Measurements from ENCODE around the gene ACAN. TPM values are rescaled to one million over a fixed set of nuclear protein-coding genes. Genes with fewer than 3 reads are reported as not detected.

The ACAN gene
- total and polyA plus RNA-seq, 9 of the 15 experiments (the other 6 are each of a cell fraction or from before 2014, with no cell fraction given), result not detected

DNA sequence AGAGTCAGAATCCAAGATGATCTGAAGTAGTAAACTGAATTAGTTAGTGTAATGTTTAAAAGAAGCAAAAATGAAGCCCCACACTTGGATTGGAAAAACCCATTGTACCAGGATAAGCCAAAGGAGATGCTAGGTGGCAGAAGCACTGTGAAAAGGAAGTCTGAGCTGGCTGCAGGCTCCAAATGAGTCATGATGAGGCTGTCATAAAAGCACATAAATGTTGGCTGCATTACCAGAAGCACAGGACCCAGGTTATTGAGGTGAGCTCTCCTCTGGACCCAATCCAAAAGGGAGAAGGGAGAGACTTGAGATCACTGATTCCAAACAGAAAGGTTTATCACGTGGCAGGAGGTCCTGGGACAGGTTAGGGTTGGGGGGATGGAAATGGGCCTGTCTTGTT is 3.2 kb upstream of the ACAN start:
- Histone ChIP-seq H3K9me1 (ENCODE audit: control insufficient read depth, insufficient read depth, low read length) (no peaks in the 10 kb centered on the region), H3K4me1 (replicated peaks in 1 of 2; ENCODE audit: control insufficient read depth in 2 of 2, insufficient read depth in 2 of 2, low read length in 2 of 2) (peaks cover 0 to 9% of the 10 kb centered on the region in 2 experiments; a peak in 2 of 5 replicates), H3K27ac (ENCODE audit: extremely low read depth, low read depth, low read length) (no peak overlapping the region), H3K9me3 (replicated peaks; ENCODE audit: control insufficient read depth, insufficient read depth, low read depth, low read length) (no peaks in the 10 kb centered on the region), H4K20me1 (replicated peaks; ENCODE audit: control insufficient read depth, insufficient read depth, low read length) (no peaks in the 10 kb centered on the region), H3K4me2 (ENCODE audit: insufficient read depth, low read length) (no peak overlapping the region), H3K4me3 (no peak overlapping the region), H3K79me2 (ENCODE audit: control insufficient read depth, insufficient read depth, low read length) (no peaks in the 10 kb centered on the region), H3K27me3 (ENCODE audit: control insufficient read depth in 2 of 2, insufficient read depth in 2 of 2, low read length in 2 of 2) (peaks cover 46 to 79% of the 10 kb centered on the region in 2 experiments), H3K36me3 (ENCODE audit: control insufficient read depth, insufficient read depth, low read length) (no peaks in the 10 kb centered on the region), H2AFZ (ENCODE audit: low read depth, low read length) (no peak overlapping the region), H3K9ac (ENCODE audit: insufficient read depth in 1 of 2, low read depth in 2 of 2, low read length in 2 of 2) (no peak overlapping the region)
- WGBS (ENCODE audit: insufficient coverage, low coverage, missing lambda C conversion rate), result 0% methylated on average over 1 of the region's 1 CpG
- POLR2A ChIA-PET, result interaction anchor here (0.6 to 1.7 kb wide), 3 partner anchors 10 to 82 kb away, joined by 3 to 5 read pairs (median 3); no protein-coding TSS in a partner anchor
- in situ Hi-C loops (cut with MboI), result no loop called here
- DNase-seq (ENCODE audit: extremely low read depth in 1 of 4, low spot score in 3 of 4) (no peak), FAIRE-seq (no peak), ATAC-seq (no peak)
- BruUV-seq (replicated peaks), result no TSS peak
- no peak for TF ChIP-seq TEAD2 (tag; IDR thresholded peaks at IDR 0.05)
- no peak for TF ChIP-seq TAF15 (IDR thresholded peaks at IDR 0.05; ENCODE audit: low read depth, low read length)
- TF ChIP-seq LEF1 (IDR thresholded peaks at IDR 0.05), result no peak
- TF ChIP-seq PHF8 (IDR thresholded peaks at IDR 0.05; ENCODE audit: borderline replicate concordance, low read length), result no peak
- TF ChIP-seq, protein P1, sequence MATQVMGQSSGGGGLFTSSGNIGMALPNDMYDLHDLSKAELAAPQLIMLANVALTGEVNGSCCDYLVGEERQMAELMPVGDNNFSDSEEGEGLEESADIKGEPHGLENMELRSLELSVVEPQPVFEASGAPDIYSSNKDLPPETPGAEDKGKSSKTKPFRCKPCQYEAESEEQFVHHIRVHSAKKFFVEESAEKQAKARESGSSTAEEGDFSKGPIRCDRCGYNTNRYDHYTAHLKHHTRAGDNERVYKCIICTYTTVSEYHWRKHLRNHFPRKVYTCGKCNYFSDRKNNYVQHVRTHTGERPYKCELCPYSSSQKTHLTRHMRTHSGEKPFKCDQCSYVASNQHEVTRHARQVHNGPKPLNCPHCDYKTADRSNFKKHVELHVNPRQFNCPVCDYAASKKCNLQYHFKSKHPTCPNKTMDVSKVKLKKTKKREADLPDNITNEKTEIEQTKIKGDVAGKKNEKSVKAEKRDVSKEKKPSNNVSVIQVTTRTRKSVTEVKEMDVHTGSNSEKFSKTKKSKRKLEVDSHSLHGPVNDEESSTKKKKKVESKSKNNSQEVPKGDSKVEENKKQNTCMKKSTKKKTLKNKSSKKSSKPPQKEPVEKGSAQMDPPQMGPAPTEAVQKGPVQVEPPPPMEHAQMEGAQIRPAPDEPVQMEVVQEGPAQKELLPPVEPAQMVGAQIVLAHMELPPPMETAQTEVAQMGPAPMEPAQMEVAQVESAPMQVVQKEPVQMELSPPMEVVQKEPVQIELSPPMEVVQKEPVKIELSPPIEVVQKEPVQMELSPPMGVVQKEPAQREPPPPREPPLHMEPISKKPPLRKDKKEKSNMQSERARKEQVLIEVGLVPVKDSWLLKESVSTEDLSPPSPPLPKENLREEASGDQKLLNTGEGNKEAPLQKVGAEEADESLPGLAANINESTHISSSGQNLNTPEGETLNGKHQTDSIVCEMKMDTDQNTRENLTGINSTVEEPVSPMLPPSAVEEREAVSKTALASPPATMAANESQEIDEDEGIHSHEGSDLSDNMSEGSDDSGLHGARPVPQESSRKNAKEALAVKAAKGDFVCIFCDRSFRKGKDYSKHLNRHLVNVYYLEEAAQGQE (IDR thresholded peaks at IDR 0.05; ENCODE audit: borderline replicate concordance), result no peak
- TF ChIP-seq, protein P1 (CRISPR knock-in tag; IDR thresholded peaks at IDR 0.05; ENCODE audit: low read depth), result no peak
- no peak for TF ChIP-seq KLF10 (CRISPR knock-in tag; IDR thresholded peaks at IDR 0.05)
- TF ChIP-seq RUNX1 (IDR thresholded peaks at IDR 0.05; ENCODE audit: low read depth), result no peak
- no peak for TF ChIP-seq ASH1L (IDR thresholded peaks at IDR 0.05; ENCODE audit: borderline replicate concordance, low read depth, partially characterized antibody)
- no peak for TF ChIP-seq WHSC1 (IDR thresholded peaks at IDR 0.05; ENCODE audit: low read length)
- no peak for TF ChIP-seq PHF20 (IDR thresholded peaks at IDR 0.05; ENCODE audit: partially characterized antibody)
- intact Hi-C loops (cut with micrococcal nuclease), result no loop called here
- CTCF ChIA-PET (ENCODE audit: low intra/inter-chr PET ratio), result no interaction called here

Data from K562 (cell line).